ENCODE data around the gene KDM4F.

KDM4F gene

DNA sequence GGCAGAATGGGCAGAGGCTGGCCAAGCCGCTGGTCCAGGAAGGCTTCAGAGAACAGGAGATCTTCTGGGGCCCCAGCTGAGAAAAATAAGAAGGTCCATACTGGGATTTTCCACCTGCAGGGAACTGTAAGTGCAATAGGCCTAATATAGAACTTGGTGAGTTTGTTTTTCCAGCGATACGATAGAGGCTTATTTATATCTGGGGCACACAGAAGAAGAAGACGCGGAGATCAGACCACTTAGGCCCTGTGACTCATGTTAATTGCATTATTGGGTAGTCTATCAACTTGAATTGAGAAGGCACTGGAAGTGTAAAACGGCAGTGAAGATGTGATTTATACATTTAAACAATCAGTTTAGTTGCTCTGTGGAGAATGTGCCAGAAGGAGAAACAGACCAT lies 9.8 kb downstream of the KDM4F start:
- DNase-seq (ENCODE audit: low read depth in 4 of 4, low spot score in 1 of 4) = no peak

GRCh38 chr11:95065336-95065735 lies 16.1 kb downstream of the KDM4F start:
- no peak for DNase-seq (ENCODE audit: low read depth in 4 of 4, low spot score in 1 of 4)

GRCh38 chr11:95066716-95067038 lies 17.5 kb downstream of the KDM4F start, which contains the start of gene SRSF8:
Gene SRSF8, plus strand, starts transcription at chr11:95066919. Its CDS starts 308 bp downstream, at chr11:95067227.
- DNase-seq (ENCODE audit: low read depth in 4 of 4, low spot score in 1 of 4) = no peak

DNA sequence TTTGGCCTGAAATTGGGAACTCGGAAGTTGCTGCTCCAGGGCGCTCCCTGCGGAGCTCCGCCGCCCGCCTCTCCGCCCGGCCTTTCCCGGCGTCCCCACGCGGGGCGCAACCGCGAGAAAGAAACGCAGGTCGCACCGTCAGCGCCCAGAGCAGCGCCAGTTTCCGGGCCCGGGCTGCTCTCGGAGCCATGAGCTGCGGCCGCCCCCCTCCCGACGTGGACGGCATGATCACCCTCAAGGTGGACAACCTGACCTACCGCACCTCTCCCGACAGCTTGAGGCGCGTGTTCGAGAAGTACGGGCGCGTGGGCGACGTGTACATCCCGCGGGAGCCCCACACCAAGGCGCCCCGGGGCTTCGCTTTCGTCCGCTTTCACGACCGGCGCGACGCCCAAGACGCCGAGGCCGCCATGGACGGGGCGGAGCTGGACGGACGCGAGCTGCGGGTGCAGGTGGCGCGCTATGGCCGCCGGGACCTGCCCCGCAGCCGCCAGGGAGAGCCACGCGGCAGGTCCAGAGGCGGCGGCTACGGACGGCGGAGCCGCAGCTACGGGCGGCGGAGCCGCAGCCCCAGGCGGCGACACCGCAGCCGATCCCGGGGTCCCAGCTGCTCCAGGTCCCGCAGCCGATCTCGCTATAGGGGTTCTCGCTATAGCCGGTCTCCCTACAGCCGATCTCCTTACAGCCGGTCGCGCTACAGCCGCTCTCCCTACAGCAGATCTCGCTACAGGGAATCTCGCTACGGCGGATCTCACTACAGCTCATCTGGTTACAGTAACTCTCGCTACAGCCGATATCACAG lies 18.0 kb downstream of the KDM4F start:
- DNase-seq (ENCODE audit: low read depth in 4 of 4, low spot score in 1 of 4) = peak; percentile 45 to 70 (median 58)

- no peak for DNase-seq (ENCODE audit: low read depth in 4 of 4, low spot score in 1 of 4)
Observed at GRCh38 chr11:95067841-95068219, 18.6 kb downstream of the KDM4F start.

DNA sequence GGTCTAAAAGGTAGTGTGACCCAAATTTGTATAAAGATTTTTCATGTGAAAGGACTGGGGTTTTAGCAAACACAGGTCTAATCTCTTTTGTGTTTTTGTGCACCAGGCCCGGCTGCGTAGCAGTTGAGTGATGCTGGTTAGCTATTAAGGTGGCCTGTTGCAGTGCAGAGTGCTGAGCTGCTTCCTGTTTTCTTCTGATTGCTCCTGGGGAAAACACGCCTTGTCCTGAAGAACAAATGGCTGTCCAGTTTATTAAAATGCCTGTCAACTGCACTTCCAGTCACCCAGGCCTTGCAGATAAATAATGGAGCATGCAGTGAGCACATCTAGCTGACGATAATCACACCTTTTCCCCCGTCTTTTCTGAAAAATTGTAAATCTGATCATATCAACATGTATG lies 19.3 kb downstream of the KDM4F start:
- peak; percentile 24 to 48 (median 32) for DNase-seq (ENCODE audit: low read depth in 4 of 4, low spot score in 1 of 4)

GRCh38 chr11:95070471-95070870 lies 21.2 kb downstream of the KDM4F start:
- DNase-seq (ENCODE audit: low read depth in 4 of 4, low spot score in 1 of 4) = no peak

DNA sequence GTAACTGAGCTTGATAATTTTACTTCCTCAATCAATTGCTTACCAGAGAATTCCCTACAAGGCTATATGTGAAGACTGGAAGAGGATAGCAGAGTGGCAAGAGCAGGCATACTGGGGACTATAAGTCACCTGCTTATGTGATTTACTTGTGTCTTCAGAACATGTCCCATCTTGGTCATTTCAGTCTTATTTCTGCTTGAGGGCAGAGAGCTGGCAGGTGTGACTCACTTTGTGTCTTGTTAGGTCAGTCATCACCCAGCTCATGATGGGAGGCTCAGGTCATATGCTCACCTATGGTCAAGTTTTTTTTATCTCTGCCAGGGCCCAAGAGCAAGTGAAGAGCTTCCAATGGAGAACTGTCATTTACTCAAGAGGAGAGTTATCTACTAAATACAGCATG lies 23.7 kb downstream of the KDM4F start:
- DNase-seq (ENCODE audit: low read depth in 4 of 4, low spot score in 1 of 4) = no peak

DNA sequence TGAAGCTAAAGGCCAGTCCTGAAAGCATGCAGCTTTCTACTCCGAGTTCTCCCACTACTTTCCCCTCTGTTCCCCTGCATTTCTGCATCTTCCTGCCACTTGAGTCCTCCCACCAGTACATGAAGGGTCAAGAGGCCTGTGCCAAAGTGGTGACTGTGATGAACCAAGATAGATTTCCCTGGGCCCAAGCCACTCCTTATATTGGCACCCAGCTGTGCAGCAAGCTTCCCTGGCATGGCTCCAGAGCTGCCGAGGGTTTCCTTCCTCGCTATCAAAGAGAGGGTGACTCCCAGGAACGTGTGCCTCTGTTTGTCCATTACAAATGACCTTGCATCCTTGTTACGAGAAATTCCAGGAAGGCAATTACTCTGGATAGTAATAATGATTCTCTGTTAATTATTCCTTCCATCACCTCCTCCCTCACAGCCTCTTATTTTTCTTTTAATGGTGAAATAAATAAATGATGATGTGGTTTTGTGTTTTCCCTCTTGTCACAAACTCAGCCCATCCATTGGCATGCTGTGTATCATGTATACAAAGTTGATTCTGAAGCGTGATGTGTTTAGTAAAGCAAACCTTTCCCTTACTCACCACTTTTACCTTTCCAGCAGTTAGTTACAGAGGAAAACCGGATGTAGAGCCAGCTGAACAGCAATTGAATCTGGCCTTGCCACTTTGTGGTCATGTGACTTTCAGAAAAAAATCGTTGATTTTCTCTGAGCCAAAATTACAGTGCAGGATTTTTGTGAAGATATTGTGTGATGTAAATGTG lies 25.8 kb downstream of the KDM4F start:
- no peak for DNase-seq (ENCODE audit: low read depth in 4 of 4, low spot score in 1 of 4)

DNA sequence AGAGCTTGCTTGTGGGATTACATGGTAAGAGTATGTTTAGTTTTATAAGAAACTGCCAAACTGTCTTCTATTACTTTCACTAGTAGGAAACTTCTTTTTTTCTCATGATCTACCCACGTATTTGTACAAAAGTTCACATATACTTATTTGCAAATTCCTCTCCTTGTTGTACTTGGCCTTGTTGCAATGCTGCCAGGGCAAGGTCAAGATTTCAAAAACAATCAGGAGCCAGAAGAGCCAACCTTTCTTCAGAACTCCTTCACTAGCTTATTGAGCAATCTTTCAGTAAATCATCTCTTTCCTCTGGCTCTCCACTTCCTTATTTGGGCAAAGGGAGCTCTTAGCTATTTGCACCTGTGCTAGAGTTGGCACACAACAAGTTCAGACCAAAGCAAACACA lies 27.2 kb downstream of the KDM4F start:
- DNase-seq (ENCODE audit: low read depth in 4 of 4, low spot score in 1 of 4) = no peak

DNA sequence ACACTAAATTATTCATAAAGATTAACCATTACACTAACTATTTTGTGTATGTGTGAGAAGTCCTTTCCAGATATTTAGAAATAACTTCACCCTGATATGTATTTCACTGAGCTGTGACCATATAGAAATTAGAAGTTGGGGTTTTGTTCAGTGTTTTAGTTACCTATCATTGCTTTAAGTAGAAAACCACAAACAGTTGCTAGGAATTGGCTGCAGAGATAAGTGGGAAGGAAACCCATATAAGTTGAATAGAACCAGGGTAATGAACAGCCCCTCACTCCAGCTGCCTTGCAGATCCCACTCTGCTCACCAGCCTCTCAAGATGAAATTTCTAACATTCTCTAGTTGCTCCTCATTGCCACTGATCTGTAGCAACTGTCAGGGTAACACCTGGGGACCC lies 27.8 kb downstream of the KDM4F start:
- DNase-seq (ENCODE audit: low read depth in 4 of 4, low spot score in 1 of 4) = no peak

GRCh38 chr11:95078526-95078925 lies 29.3 kb downstream of the KDM4F start:
- DNase-seq (ENCODE audit: low read depth in 4 of 4, low spot score in 1 of 4) = no peak

DNA sequence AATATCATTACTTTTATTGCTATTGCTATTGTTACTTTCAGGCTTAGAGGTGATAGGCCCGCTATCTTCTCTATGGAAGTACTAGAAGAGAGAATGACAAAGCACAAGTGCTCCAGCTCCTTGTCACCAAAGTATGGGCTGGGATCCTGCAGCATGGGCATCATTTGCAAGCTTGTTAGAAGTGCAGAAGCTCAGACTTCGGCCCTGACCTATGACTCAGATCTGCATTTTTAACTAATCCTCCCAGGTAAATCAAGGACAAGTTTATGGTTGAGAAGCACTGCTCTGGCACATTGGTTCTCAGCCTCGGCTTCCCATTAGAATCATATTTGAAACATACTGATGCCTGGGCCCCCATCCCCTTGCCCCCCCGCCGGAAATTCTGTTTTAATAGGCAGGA lies 31.8 kb downstream of the KDM4F start:
- no peak for DNase-seq (ENCODE audit: low read depth in 4 of 4, low spot score in 1 of 4)

- no peak for DNase-seq (ENCODE audit: low read depth in 4 of 4, low spot score in 1 of 4)
Observed at GRCh38 chr11:95081412-95081811, 32.2 kb downstream of the KDM4F start.

GRCh38 chr11:95082576-95083001 lies 33.4 kb downstream of the KDM4F start:
- no peak for DNase-seq (ENCODE audit: low read depth in 4 of 4, low spot score in 1 of 4)

DNA sequence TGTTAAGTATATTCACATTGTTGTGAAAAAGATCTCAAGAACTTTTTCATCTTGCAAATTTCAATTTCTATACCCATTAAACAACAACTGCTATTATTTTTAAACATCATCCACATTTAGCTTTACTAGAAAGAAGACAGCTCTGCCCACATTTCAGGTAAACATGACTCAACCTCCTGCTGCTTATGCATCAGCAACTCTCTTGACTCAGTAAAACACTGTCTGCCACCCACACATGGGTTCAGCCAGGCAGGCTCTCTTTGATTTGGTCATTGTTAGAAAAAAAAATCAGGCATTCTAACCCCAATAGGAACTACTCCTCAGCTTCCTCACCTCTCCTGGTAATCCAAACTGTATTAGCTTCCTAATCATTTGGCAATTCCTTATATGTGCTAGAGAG lies 35.3 kb downstream of the KDM4F start:
- peak in 3 of 4 experiments; percentile 28 to 48 (median 30) for DNase-seq (ENCODE audit: low read depth in 4 of 4, low spot score in 1 of 4)

DNA sequence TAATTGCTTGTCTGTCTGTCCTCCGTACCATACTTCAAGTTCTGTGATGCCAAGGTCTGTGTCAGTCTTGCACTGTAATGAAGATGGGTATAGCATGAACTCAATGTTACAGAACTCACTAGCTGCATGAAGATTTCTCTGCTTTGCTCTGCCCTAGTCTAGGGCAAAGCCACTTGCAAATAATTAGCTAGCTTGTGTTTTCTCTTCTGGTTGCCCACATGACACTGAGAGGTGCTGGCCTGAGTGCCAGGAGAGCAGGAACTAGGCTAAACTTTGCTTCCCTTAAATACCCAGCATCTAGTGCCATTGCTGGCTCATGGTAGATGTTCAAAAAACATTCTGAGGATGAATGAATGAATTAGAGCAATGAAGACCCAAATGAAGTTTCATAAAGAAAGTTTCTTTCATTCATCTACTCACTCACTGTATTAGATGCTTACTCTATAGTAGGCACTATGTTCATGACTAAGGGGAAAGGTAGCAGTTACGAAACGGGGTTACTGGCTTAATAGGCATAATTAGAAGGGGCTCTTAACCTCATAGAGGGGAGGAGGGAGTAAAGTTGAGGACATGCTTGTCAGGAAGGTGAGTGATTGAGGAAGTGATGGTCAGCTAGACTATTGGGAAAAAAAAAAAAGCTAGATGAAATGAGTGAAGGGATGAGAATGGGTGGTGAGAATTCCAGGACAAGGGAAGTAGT lies 36.0 kb downstream of the KDM4F start:
- DNase-seq (ENCODE audit: low read depth in 4 of 4, low spot score in 1 of 4) = no peak

DNA sequence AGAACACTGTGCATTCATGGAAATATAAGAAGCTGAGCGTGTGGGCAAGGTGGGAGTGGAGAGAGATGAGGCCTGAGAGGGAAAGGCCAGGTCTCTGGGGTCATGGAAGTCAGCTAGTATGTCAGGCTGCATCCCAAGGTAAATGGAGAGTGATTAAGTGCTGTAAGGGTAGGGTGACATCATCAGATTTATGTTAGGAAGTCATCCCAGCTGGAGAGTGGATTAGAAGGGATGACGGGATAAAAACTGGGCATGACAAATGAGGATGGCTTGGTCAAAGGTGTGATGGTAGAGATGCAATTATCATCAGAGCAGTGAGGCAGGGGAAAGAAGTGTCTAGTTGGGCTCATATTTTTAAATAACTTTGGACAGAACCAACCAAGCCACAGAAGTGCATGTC lies 36.9 kb downstream of the KDM4F start:
- DNase-seq (ENCODE audit: low read depth in 4 of 4, low spot score in 1 of 4) = no peak

GRCh38 chr11:95086836-95087570 lies 37.8 kb downstream of the KDM4F start:
- no peak for DNase-seq (ENCODE audit: low read depth in 4 of 4, low spot score in 1 of 4)

DNA sequence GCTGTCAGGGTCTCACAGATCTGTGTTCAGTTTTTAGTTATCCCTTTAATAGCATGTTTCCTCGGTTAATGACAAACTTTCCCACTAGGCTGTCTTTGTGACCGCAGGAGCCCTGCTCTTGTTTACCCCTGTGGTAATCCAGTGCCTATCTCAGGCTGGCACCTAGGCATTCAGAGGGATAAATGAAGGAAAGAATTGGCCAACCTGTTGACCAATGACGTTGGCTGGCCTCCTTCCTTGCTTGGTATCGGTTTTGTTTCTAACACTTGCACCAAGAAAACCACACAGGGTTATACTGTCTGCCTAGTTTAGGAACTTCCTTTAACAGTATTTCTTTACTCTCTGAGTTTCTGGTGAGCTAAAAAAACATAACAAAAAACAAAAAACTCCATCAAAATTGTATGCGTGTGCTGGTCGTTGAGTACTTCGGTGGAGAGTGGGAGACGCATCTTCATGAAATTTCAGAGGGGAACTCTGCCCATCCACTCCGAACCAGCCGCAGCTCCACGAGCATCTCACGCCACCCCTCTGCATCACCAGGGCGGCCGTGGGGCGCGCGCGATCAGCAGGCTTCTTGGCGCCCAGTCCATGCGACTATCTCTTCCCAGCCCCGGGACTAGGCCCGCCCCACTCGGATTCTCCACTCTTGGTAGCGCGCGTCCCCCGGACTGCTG lies 39.9 kb downstream of the KDM4F start:
- no peak for DNase-seq (ENCODE audit: low read depth in 4 of 4, low spot score in 1 of 4)
